ENCODE data around the gene SH3BP1.

SH3BP1 gene

DNA sequence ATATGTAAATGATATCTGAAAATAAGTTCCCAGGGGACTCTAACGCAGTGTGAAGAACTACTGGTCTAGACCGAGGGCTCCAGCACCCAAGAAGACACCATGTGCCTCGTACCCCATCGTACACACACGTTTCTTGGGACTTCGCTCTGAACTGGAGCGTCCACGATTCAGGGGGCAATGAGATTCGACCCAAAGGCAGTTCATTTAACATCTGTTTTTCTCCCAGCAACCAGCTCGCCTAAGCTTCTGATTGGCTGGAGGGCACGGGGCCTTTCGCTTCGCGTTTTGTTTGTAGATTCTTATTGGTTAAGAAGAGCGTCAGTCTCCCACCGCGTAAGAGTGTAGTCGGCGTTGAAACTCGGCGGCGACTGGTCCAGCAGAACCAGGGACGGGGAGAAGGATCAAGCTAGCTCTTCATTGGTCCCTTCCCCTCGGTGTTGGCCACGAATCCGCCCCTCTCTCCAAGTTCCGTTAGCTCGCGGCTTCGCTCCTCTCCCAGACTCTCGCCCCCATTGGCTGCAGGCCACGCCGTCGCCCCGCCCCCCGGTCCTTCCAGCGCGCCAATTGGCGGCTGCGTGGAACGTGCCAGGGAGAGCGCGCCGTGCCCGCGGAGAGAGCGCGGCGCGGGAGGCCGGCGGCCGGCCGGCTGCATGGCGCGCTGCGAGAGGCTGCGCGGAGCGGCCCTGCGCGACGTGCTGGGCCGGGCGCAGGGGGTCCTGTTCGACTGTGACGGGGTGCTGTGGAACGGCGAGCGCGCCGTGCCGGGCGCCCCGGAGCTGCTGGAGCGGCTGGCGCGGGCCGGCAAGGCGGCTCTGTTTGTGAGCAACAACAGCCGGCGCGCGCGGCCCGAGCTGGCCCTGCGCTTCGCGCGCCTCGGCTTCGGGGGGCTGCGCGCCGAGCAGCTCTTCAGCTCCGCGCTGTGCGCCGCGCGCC, 18.9 kb downstream of the SH3BP1 start, which contains the start of gene PDXP:
Gene PDXP, plus strand, starts transcription at position 591 of the 933 bp plus-strand sequence. Its CDS starts 60 bp downstream, at position 651.
- DNase-seq (ENCODE audit: extremely low spot score): peak; percentile 98

DNA sequence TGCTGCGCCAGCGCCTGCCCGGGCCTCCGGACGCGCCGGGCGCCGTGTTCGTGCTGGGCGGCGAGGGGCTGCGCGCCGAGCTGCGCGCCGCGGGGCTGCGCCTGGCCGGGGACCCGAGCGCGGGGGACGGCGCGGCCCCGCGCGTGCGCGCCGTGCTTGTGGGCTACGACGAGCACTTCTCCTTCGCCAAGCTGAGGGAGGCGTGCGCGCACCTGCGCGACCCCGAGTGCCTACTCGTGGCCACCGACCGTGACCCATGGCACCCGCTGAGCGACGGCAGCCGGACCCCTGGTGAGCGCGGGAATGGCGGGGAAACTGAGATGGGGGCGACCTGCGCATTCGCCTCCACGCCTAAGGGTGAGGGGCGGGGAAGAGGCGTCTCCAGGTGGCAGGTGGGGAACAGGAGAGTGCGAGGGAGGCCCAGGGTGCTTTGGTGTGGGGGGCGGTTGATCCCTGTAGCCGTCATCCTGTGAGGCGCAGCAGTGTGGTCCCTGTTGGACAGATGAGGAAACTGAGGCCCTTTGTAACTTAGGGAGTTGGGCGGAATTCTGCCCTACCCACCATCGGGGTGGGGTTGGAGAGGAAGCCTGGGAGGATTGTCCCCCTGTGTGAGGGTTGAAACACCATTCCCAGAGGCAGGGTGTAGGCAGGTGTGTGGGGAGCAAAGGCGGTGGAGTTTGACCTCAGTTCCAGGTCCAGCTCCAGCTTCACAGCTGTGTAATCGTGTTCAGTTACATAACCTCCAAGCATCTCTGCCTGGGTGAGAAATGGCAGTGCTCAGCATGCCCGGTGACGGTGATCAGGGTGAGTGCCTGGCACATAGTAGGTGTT, 19.8 kb downstream of the SH3BP1 start:
- ChIA-PET POLR2A (interaction anchor here (0.7 to 6.3 kb wide), 18 partner anchors 8 to 185 kb away, joined by 3 to 105 read pairs (median 8); partner anchors contain the start of genes ANKRD54, GGA1, LGALS1 and NOL12), CTCF (interaction anchor here (0.5 to 5.3 kb wide), 6 partner anchors 16 to 67 kb away, joined by 3 to 40 read pairs (median 18); no protein-coding TSS in a partner anchor)
- no peak for DNase-seq (ENCODE audit: extremely low spot score)
- peak; percentile 55 for TF ChIP-seq L3MBTL2 (conservative IDR thresholded peaks at IDR 0.05)
- no peak for TF ChIP-seq FOXK2 (IDR thresholded peaks at IDR 0.05)

More for the DNA sequence above, 18.9 kb downstream of the SH3BP1 start, which contains the start of gene PDXP:
- POLR2A ChIA-PET: interaction anchor here (0.6 to 6.3 kb wide), 34 partner anchors 9 to 523 kb away, joined by 3 to 105 read pairs (median 5); partner anchors contain the start of genes ANKRD54, GCAT, GGA1 and LGALS1
- no peak for TF ChIP-seq ELF4 (IDR thresholded peaks at IDR 0.05)
- no peak for TF ChIP-seq CTBP1 (IDR thresholded peaks at IDR 0.05; ENCODE audit: borderline replicate concordance)
- no peak for TF ChIP-seq FOXK2 (IDR thresholded peaks at IDR 0.05)
- TF ChIP-seq BHLHE40 (IDR thresholded peaks at IDR 0.05; ENCODE audit: borderline replicate concordance): no peak
- TF ChIP-seq, protein P1, sequence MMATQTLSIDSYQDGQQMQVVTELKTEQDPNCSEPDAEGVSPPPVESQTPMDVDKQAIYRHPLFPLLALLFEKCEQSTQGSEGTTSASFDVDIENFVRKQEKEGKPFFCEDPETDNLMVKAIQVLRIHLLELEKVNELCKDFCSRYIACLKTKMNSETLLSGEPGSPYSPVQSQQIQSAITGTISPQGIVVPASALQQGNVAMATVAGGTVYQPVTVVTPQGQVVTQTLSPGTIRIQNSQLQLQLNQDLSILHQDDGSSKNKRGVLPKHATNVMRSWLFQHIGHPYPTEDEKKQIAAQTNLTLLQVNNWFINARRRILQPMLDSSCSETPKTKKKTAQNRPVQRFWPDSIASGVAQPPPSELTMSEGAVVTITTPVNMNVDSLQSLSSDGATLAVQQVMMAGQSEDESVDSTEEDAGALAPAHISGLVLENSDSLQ (IDR thresholded peaks at IDR 0.05): peak; percentile 100
- peak; percentile 43; the same call in 1 of the 2 replicates for TF ChIP-seq ARNT (IDR thresholded peaks at IDR 0.05)
- no peak for TF ChIP-seq FOXA1 (IDR thresholded peaks at IDR 0.05)
- TF ChIP-seq LEF1 (IDR thresholded peaks at IDR 0.05; ENCODE audit: borderline replicate concordance): peak; percentile 88; the same call in 1 of the 2 replicates
- peak; percentile 86 for TF ChIP-seq L3MBTL2 (conservative IDR thresholded peaks at IDR 0.05)
- TF ChIP-seq TARDBP (IDR thresholded peaks at IDR 0.05): no peak
- no peak for TF ChIP-seq HDGF (IDR thresholded peaks at IDR 0.05; ENCODE audit: borderline replicate concordance)
- no peak for TF ChIP-seq SP1 (IDR thresholded peaks at IDR 0.05)
- peak; percentile 21; the same call in 1 of the 2 replicates for TF ChIP-seq FOXM1 (IDR thresholded peaks at IDR 0.05; ENCODE audit: borderline replicate concordance)
- TF ChIP-seq SUZ12 (IDR thresholded peaks at IDR 0.05): no peak
- no peak for TF ChIP-seq NFRKB (IDR thresholded peaks at IDR 0.05)
- no peak for TF ChIP-seq ZNF384 (IDR thresholded peaks at IDR 0.05)
- CTCF ChIA-PET: interaction anchor here (0.6 to 5.3 kb wide), 9 partner anchors 9 to 1032 kb away, joined by 3 to 40 read pairs (median 4); partner anchors contain the start of gene LGALS1

DNA sequence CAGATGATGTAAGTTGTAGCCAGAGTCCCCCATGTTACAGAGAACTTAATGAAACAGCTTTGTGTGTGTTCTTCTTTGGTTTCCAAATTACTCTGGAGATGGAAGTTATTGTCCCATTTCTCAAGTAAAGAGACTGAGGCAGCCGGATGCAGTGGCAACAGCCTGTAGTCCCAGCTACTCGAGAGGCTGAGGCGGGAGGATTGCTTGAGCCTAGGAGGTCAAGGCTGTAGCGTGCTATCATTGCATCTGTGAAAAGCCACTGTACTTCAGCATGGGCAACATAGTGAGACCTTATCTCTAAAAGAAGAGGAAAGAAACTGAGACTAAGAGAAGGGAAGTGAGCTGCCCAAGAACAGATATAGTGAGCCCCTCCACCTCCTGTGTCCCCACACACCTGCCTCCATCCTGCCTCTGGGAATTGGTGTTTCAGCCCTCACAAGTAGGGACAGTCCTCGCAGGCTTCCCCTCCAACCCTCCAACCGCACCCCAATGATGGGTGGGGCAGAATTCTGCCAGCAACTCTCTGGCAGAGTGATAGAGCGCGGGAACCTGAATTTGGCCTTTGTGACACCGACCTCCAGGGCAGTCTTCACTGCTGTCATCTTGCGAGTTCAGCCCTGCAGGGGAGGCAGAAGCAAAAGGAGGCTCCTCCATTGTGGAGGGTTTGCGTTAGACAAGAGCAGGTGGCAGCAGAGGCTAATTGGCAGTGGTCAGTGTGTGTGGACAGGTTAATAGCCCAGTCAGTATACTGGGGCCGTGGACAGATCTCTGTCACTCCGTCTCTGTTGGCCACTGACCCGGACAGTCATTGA, 20.6 kb downstream of the SH3BP1 start:
- no peak for DNase-seq (ENCODE audit: extremely low spot score)
- POLR2A ChIA-PET: interaction anchor here (1.1 to 6.3 kb wide), 10 partner anchors 13 to 142 kb away, joined by 4 to 105 read pairs (median 25); partner anchors contain the start of genes GGA1, LGALS1, NOL12 and SH3BP1
- CTCF ChIA-PET: interaction anchor here (0.6 to 5.3 kb wide), 6 partner anchors 10 to 373 kb away, joined by 3 to 40 read pairs (median 4); no protein-coding TSS in a partner anchor
- TF ChIP-seq BHLHE40 (IDR thresholded peaks at IDR 0.05; ENCODE audit: borderline replicate concordance): no peak
- no peak for TF ChIP-seq FOXA1 (IDR thresholded peaks at IDR 0.05)
- TF ChIP-seq FOXM1 (IDR thresholded peaks at IDR 0.05; ENCODE audit: borderline replicate concordance): no peak
- no peak for TF ChIP-seq L3MBTL2 (conservative IDR thresholded peaks at IDR 0.05)

DNA sequence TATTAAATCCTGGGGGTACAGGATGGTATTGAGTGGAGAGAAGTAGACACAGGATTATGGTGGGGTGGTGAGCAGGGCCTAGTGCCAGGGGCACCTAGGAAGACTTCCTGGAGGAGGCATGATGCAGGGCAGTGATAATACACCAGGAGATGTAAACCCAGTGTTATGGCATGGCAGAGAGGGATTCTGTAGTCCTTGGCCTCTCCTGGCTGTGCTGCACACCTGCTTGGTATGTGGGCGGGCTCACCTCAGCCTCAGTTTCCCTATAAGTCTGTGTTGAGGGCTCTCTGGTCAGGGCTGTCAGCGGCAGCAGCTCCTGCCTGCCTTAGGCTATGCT, 21.2 kb downstream of the SH3BP1 start:
- no peak for DNase-seq (ENCODE audit: extremely low spot score)
- ChIA-PET POLR2A (interaction anchor here (1.0 to 6.3 kb wide), 11 partner anchors 13 to 147 kb away, joined by 3 to 105 read pairs (median 6); partner anchors contain the start of genes GCAT, GGA1, LGALS1 and NOL12), CTCF (interaction anchor here (0.6 to 5.3 kb wide), 9 partner anchors 11 to 372 kb away, joined by 3 to 40 read pairs (median 4); no protein-coding TSS in a partner anchor)
- TF ChIP-seq FOXK2 (IDR thresholded peaks at IDR 0.05): no peak
- no peak for TF ChIP-seq SUZ12 (IDR thresholded peaks at IDR 0.05)
- no peak for TF ChIP-seq SP1 (IDR thresholded peaks at IDR 0.05)

DNA sequence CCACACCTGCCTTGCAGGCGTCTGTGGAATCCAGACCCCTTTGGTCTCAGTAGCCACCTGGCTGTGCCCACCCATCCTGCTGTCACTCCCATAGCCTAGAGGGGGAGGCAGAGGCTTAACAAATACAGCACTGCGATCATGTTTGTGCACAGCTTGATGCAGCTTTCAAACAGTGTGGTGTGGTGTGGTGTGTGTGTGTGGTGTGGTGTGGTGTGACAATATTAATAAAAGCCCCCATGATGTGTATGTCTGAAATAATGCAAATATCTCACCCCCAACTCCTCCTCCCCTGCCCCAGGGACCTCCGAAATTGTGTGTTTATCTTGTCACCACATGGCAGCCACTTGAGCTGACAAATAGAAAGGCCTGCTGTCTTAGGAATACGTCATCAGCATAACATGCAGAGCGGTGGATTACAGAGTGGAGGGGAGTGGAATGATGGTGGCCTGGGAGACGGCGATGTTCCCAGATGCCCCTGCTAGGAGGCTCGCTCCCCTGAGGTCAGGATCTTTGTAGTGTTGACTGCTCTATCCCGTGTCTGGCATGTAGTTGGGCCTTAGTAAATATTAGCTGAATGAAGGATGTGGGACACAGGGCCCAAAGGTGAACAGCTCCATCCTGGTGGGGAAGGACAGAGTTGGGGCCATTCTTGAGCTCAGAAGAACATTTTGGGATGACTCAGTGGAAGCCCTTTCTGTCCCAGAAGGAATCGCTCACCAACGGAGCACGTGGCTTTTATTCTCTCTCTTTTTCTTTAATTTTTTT, 21.9 kb downstream of the SH3BP1 start:
- DNase-seq (ENCODE audit: extremely low spot score): peak; percentile 64
- POLR2A ChIA-PET: interaction anchor here (0.6 to 6.3 kb wide), 11 partner anchors 12 to 146 kb away, joined by 3 to 105 read pairs (median 6); partner anchors contain the start of genes GCAT, GGA1, LGALS1 and NOL12
- TF ChIP-seq ARNT (IDR thresholded peaks at IDR 0.05) (no peak), FOXM1 (IDR thresholded peaks at IDR 0.05; ENCODE audit: borderline replicate concordance) (no peak), L3MBTL2 (conservative IDR thresholded peaks at IDR 0.05) (no peak), LEF1 (IDR thresholded peaks at IDR 0.05; ENCODE audit: borderline replicate concordance) (no peak), SUZ12 (IDR thresholded peaks at IDR 0.05) (no peak), BHLHE40 (IDR thresholded peaks at IDR 0.05; ENCODE audit: borderline replicate concordance) (no peak), CTBP1 (IDR thresholded peaks at IDR 0.05; ENCODE audit: borderline replicate concordance) (peak; percentile 77; the same call in 1 of the 2 replicates), SP1 (IDR thresholded peaks at IDR 0.05) (no peak), ELF4 (IDR thresholded peaks at IDR 0.05) (no peak), FOXA1 (IDR thresholded peaks at IDR 0.05) (no peak), HDGF (IDR thresholded peaks at IDR 0.05; ENCODE audit: borderline replicate concordance) (no peak), TARDBP (IDR thresholded peaks at IDR 0.05) (no peak), FOXK2 (IDR thresholded peaks at IDR 0.05) (no peak), ZNF384 (IDR thresholded peaks at IDR 0.05) (peak; percentile 87), NFRKB (IDR thresholded peaks at IDR 0.05) (no peak)
- TF ChIP-seq, protein P1 (IDR thresholded peaks at IDR 0.05): peak; percentile 75
- CTCF ChIA-PET: interaction anchor here (0.6 to 5.3 kb wide), 15 partner anchors 10 to 371 kb away, joined by 3 to 40 read pairs (median 4); partner anchors contain the start of gene NOL12

Measured in HEK293T (cell line).